ENCODE results near the gene DNM3. TPM values are rescaled to one million over a fixed set of nuclear protein-coding genes. Genes with fewer than 3 reads are reported as not detected.

The DNM3 gene
- total and polyA plus RNA-seq, 2 of the 8 experiments (the other 6 are each of a cell fraction or from before 2014, with no cell fraction given) = 2.0 to 8.5 TPM

- H3K4me3 ChIP-seq (ENCODE audit: extremely low read depth in 1 of 4, insufficient read depth in 2 of 4, low read depth in 3 of 4, low read length in 4 of 4) = no peak overlapping the region
- H3K9ac ChIP-seq (replicated peaks in 1 of 4; ENCODE audit: extremely low read depth in 1 of 4, low read depth in 3 of 4, low read length in 3 of 4) = no peak overlapping the region
- 86% methylated on average over 1 of the region's 1 CpG; no CpG with 5 or more reads in 1 of the 2 experiments for WGBS, 2 experiments (ENCODE audit: extremely low coverage in 1 of 2, insufficient coverage in 1 of 2, insufficient read length in 1 of 2, insufficient replicate concordance in 2 of 2, low coverage in 1 of 2, low lambda C conversion rate in 2 of 2, missing lambda C conversion rate in 1 of 2)
- CTCF ChIA-PET (ENCODE audit: partially characterized antibody) = no interaction called here
- H3K23me2 ChIP-seq (ENCODE audit: low read depth, low read length) = no peaks in the 10 kb centered on the region
- DNase-seq (ENCODE audit: low read depth in 1 of 2, low spot score in 2 of 2) (no peak), FAIRE-seq (no peak)
- no peak overlapping the region for H3K56ac ChIP-seq (replicated peaks; ENCODE audit: insufficient read length, low read depth, low read length)
- no peak overlapping the region for H2BK20ac ChIP-seq (ENCODE audit: low read length)
- peaks cover 0 to 16% (median 6%) of the 10 kb centered on the region in 4 experiments; a peak in 3 of 7 replicates for H3K4me1 ChIP-seq (replicated peaks in 1 of 4; ENCODE audit: control insufficient read depth in 3 of 4, insufficient read depth in 4 of 4, low read length in 3 of 4)
- no peaks in the 10 kb centered on the region for H3K79me1 ChIP-seq (ENCODE audit: low read depth, low read length)
- no peaks in the 10 kb centered on the region for H3K27me3 ChIP-seq (replicated peaks in 1 of 4; ENCODE audit: control insufficient read depth in 3 of 4, extremely low read depth in 1 of 4, insufficient read depth in 3 of 4, low read length in 3 of 4)
- H2BK120ac ChIP-seq (replicated peaks; ENCODE audit: low read depth, low read length) = no peak overlapping the region
- H3K23ac ChIP-seq (ENCODE audit: insufficient read length) = no peak overlapping the region
- no peak overlapping the region for H2AK5ac ChIP-seq (ENCODE audit: low read depth, low read length)
- no peaks in the 10 kb centered on the region for H3K9me3 ChIP-seq (ENCODE audit: insufficient read depth in 2 of 2, low read depth in 1 of 2, low read length in 1 of 2)
- no peaks in the 10 kb centered on the region for H4K20me1 ChIP-seq (replicated peaks in 1 of 2; ENCODE audit: control insufficient read depth in 1 of 2, insufficient read depth in 2 of 2, low read length in 2 of 2)
- no peak overlapping the region for H3K4ac ChIP-seq (replicated peaks; ENCODE audit: insufficient read length, low read depth, low read length)
- no peak overlapping the region for H3K4me2 ChIP-seq (ENCODE audit: insufficient read depth in 1 of 2, low read depth in 2 of 2, low read length in 2 of 2)
- no peak overlapping the region for H4K8ac ChIP-seq (ENCODE audit: extremely low read depth, insufficient read depth, low read length)
- no peak overlapping the region for H3K14ac ChIP-seq (ENCODE audit: insufficient read length)
- no peaks in the 10 kb centered on the region for H3K36me3 ChIP-seq (ENCODE audit: control insufficient read depth in 2 of 4, insufficient read depth in 4 of 4, low read length in 3 of 4)
- TF ChIP-seq ASH2L (IDR thresholded peaks at IDR 0.05; ENCODE audit: low read length) (no peak), USF2 (IDR thresholded peaks at IDR 0.05; ENCODE audit: low read length) (no peak), JUND (IDR thresholded peaks at IDR 0.05; ENCODE audit: low read length) (no peak), CHD1 (IDR thresholded peaks at IDR 0.05; ENCODE audit: low read depth, low read length) (no peak), YY1 (IDR thresholded peaks at IDR 0.05; ENCODE audit: low read depth, low read length) (no peak), SAP30 (IDR thresholded peaks at IDR 0.05; ENCODE audit: insufficient read depth, insufficient replicate concordance, low read length) (no peak), E2F6 (IDR thresholded peaks at IDR 0.05) (no peak), JUN (IDR thresholded peaks at IDR 0.05; ENCODE audit: low read depth, low read length) (no peak), TBP (IDR thresholded peaks at IDR 0.05; ENCODE audit: low read depth, low read length) (no peak), SP4 (IDR thresholded peaks at IDR 0.05; ENCODE audit: low read length) (no peak)
- no peak overlapping the region for H4K5ac ChIP-seq (ENCODE audit: insufficient read length, low read depth, low read length)
- H4K91ac ChIP-seq (replicated peaks; ENCODE audit: insufficient read length, low read length) = no peak overlapping the region
- H3K27ac ChIP-seq (ENCODE audit: low read depth, low read length) = no peak overlapping the region
- no peak overlapping the region for H2AFZ ChIP-seq (ENCODE audit: low read length)
- H3K18ac ChIP-seq (ENCODE audit: extremely low read depth, low read length) = no peak overlapping the region
- H2BK5ac ChIP-seq (ENCODE audit: low read depth, low read length) = no peak overlapping the region
- POLR2A ChIA-PET (ENCODE audit: partially characterized antibody) = interaction anchor here (1.6 kb wide), 1 partner anchor 9 kb away, joined by 3 read pairs; no protein-coding TSS in a partner anchor
- no peaks in the 10 kb centered on the region for H3K79me2 ChIP-seq (ENCODE audit: control insufficient read depth in 1 of 2, insufficient read depth in 2 of 2, low read length in 2 of 2)
- no peak overlapping the region for H2BK12ac ChIP-seq (ENCODE audit: low read depth, low read length)
- no peak overlapping the region for H2BK15ac ChIP-seq (ENCODE audit: low read length)
Measured at GRCh38 chr1:171935664-171936063, 94.4 kb downstream of the DNM3 start.

Data from H1 (cell line).